ENCODE measurements around the gene DESI1.
A peak's percentile ranks its signal among the peaks of the same experiment; 100 is the strongest.
"Not testable (repeated sequence)": the region's sequence is repeated elsewhere in the genome, so short reads cannot be mapped to it uniquely, and the experiment has no call there.

DESI1 gene

GRCh38 chr22:41585898-41586297 is 34.9 kb downstream of the DESI1 start:
- no peak for DNase-seq (ENCODE audit: low read depth)

DNA sequence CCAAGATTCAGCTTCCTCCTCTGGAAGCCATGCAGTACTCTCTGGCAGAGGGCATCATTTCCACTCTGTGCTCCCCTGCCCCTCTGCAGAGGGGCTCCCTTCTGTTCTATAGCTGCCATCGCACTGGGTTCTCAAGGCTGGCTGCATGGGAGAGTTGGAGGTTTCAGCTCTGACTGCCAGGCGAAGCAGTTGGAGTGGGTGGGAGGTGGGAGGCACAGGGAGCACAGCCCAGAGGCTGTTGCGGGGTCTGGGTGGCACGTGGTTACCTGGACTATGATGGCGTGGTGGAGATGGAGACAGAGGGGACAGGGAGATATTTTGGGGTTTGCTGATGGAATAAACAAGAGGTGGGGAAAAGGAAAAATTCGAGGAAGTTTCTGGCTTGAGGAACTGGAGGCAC is 36.0 kb downstream of the DESI1 start:
- DNase-seq (ENCODE audit: low read depth) = no peak

DNA sequence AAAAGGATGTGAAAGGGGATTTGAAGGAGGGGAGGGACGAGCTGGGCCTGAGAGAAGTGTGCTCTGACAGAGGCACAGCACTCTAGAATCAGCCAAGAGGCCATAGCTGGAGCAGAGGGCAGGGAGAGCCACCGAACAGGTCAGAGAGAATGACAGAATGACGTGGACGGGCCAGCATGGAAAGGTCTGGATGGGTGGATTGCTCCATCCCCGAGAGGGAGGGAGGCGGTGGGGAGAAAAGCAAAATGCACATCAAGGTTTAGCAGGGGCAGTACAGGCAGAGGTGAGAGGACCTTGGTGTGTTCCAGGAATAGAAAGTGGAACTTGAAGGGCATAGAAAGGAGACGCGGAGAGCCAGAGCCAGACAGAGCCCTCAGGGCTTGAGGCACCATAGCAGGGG is 38.1 kb downstream of the DESI1 start:
- no peak for DNase-seq (ENCODE audit: low read depth)

- DNase-seq (ENCODE audit: low read depth) = no peak
Observed at GRCh38 chr22:41579997-41580355, 40.9 kb downstream of the DESI1 start.

DNA sequence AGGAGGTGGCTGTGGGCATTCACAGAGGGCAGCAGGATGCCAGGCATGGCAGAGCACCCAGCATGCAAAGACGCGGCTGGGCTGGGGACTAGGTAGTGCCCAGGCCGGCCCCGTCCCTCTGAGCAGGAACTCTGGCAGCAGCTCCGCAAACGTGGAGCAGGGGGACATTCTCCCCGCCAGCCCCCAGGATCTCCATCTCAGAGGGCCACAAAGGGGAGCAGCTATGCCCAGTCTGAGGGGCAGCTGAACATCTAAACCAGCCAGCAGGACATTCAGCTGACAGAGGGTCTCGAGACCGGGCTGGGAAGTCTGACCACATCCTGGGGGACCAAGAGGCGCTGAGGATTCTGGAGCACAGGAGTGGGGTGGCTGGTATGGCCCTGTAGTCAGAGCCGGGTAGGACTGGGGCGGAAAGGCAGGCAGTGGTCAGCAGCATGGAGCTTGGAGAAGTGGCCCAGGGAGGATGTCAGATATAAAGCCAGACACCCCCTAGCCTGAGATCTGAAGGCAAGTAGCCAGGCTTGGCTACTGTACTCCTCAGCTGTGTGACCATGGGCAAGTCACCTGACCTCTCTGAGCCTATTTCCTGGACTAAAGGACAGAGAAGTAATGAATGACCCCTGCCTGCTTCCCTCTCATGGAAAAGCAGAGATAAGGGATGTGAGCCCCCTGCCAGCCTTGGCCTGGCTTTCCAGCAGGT is 41.4 kb downstream of the DESI1 start:
- no peak for DNase-seq (ENCODE audit: low read depth)

DNA sequence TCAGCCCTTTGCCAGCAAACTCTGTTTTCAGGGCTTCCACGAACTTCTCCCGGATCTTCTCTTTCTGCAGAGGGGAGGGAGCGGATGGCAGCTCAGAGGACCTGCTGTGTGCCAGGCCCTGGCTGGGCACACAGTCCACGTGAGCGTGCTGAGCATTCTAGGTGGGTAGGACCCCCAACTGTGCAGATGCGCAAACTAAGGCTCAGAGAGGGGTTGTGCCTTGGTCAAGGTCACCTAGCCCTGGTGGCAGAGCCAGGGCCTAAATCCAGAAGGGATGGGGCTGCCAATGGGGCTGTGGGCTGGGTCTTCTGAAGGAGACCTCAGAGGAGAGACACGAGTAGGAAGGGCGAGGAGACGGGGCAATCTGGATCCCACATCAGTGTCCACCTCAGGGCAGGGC is 42.0 kb downstream of the DESI1 start:
- DNase-seq (ENCODE audit: low read depth) = no peak

DNA sequence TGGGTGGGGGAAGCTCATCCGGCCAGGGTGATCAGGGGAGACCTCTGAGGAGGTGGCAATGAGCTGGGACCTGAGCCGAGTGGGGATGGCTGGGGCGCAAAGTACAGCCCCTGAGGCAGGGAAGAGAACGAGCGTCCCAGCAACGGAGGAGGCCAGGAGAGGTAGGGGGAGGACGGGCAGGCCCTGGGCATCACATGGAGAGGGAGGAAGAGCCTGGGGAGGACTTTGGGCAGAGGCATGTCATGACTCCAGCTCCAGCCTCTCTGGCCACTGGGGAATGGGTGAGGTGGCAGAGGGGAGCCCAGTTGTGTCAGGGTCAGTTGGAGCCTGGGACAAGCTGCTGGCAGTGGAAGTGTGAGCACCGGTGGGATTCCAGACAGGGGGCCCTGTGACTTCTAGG is 42.7 kb downstream of the DESI1 start:
- no peak for DNase-seq (ENCODE audit: low read depth)

DNA sequence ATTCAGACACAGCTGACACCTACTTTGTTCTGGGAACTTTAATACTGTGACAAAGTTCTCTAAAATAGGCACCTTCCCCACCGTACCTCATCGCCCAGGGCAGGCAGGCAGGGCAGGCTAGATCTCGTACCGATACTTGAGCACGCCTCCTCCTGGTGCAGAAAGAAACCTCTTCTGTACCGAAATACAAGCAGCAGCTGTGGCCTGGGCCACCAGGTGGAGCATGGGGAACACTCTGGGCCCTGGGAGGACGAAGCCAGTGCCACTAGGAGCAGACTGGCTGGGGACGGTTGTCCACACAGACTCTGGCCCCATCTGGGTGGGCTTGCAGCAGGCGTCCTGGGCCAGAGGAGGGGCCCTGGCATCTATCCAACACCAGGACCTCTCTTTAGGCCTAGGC is 44.0 kb downstream of the DESI1 start:
- DNase-seq (ENCODE audit: low read depth) = peak; percentile 30

DNA sequence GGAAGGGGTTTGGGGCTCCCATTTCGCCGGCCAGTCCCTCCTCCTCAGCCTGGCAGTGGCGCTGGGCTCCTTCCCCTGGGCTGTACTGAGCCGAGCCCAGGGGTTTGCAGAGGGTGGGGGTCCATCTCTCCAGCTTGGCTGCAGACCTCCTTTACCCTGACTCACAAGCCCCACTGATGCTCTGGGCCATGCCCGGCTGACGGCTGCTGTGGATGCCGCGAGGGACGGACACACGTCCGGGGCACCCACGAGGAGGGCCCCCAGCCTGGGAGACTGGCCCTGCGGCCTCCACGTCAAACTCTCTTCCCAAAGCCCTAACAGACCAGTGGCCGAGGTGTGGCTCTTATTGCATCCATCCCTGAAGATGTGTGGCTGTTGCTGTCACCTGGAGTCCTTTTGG is 45.3 kb downstream of the DESI1 start:
- no peak for DNase-seq (ENCODE audit: low read depth)

DNA sequence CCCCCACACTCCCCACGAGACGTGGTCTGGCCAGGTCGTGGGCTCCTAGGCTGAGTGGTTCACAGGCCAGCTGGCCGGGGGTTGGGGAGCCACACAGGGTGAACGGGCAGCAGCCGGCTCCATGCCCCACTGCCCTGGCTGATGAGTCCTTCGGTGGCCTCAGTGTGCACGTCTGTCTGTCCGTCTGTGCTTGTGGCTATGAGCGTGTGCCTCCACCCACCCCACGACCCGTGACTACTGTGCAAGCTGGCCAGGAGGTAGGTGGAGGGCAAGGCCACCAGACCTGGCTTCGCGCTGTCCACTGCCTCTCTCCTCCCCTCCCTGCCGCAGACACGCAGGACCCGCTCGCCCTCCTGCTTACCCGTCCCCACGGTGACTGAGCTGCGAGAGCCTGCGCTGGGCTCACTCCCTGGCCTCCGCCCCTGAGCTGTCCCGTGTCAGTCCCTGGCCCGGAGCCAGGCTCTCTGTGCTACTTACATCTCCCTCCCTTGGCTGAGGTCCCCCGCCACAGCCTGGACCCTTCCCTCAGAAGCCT is 45.9 kb downstream of the DESI1 start:
- DNase-seq (ENCODE audit: low read depth) = no peak

DNA sequence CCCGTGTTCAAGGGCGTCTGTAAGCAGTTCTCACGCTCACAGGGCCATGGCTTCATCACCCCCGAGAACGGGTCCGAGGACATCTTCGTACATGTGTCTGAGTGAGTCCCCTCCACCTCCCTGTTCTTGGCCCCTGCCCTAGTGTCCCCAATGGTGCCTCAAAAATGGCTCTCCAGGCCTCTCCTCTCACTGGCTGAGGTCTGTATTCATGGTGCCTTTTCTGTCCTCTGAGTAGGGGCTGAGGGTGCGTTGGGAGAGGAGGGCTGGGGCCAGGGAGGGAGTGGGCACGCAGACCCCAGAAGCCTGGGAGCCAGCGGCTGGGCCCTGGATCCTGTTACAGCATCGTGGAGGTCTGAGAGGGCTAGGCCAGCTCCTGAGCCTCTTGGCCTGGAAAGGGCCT is 47.2 kb downstream of the DESI1 start:
- DNase-seq (ENCODE audit: low read depth) = no peak

DNA sequence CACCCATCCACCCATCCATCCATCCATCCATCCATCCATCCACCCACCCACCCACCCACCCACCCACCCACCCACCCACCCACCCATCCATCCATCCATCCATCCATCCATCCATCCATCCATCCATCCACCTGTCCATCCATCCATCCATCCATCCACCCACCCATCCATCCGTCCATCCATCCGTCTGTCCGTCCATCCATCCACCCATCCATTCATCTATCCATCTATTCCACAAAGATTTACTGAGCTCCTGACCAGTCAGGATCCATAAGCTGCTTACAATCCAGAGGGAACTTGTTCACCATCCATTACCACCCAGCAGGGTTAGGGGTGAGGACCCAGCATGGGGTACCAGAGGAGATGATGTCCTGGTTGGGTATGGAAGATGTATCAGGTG is 48.5 kb downstream of the DESI1 start:
- DNase-seq (ENCODE audit: low read depth) = not testable (repeated sequence)

GRCh38 chr22:41571786-41572185 is 49.1 kb downstream of the DESI1 start:
- DNase-seq (ENCODE audit: low read depth) = no peak

DNA sequence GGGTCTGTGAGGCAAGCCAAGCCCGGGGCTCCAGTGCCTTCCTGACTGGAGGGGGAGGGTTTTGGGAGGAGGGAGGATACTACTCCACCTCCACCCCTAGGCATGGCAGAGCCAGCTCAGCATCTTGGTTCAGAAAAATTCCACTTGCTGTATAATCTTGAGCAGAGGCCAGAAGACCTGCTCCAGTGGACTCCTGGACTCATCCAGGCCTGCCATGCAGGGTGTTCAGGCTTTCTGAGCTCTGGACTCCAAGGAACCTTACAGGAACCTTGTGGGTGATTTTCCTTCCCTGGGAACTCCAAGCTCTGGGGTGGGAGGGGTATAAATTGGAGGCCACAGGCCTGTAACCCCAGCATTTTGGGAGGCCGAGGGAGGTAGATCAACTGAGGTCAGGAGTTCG is 50.6 kb downstream of the DESI1 start:
- no peak for DNase-seq (ENCODE audit: low read depth)

DNA sequence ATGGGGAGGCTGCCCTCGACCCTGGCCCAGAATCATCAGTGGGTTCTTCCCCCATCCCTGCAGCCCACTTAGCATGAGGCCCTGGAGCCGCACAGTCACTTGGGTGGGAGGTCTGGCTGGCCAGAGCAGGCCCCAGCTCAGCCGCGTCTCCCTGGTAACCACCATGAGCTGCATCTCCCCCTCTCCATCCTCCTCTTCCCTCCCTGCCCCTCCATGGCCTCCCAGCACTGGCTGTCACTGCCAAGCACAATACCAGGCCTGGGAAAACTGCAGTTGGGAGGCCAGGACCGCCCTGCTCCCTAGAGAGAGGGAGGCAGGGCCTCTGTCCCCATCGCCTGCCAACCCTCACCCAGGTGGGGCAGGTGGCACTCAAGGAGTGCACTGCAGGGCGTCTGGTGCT is 52.0 kb downstream of the DESI1 start:
- DNase-seq (ENCODE audit: low read depth) = no peak

- DNase-seq (ENCODE audit: low read depth) = no peak
Observed at GRCh38 chr22:41567512-41567768, 53.4 kb downstream of the DESI1 start.

GRCh38 chr22:41565403-41566054 is 55.3 kb downstream of the DESI1 start:
- DNase-seq (ENCODE audit: low read depth) = peak; percentile 60

DNA sequence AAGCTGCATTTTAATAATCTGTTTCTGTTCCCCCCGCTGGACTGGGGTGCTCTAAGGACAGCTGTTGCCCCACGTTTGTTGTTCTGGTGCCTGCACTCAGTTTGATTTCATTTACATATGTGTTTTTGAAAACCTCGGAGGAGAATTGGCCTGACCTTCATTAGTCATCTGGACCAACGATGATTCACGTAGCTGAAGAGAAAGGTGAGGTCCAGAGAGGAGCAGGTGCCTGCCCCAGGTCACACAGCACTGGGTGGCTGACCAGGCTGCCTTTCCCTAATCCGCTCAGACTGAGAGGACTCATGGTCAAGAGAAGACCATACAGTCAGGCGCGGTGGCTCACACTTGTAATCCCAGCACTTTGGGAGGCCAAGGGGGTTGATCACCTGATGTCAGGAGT is 56.3 kb downstream of the DESI1 start:
- no peak for DNase-seq (ENCODE audit: low read depth)

DNA sequence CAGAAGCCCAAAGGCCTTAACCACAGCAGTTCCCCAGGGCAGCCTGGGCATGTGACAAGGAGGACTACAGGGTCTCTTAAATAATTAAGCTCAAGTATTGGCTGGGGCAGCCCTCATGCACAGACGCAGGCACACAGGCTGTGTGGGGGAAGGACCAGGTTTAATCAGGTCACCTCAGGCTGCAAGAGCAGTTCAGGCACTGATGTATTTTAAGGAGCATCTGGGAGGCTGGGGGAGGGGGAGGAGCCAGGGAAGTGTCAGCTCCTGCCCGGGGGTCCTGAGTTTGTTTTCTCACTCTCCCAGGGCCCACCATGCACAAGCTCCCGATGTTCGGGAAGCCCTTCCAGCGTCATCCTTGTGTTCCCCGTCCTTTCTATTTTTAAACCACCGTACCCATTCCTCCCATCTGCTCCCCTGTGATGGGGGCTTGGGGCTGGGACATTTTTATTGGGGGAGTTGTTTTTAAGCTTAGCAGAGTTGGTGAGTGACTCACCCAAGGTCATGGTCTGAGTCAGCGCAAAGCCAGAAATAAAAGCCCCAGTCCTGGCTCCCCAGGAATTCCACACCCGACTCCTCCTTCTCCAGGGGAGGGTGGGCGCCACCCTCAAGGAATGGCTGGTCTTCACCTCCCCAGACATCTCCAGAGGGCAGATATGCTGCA is 57.7 kb downstream of the DESI1 start:
- DNase-seq (ENCODE audit: low read depth) = no peak

DNA sequence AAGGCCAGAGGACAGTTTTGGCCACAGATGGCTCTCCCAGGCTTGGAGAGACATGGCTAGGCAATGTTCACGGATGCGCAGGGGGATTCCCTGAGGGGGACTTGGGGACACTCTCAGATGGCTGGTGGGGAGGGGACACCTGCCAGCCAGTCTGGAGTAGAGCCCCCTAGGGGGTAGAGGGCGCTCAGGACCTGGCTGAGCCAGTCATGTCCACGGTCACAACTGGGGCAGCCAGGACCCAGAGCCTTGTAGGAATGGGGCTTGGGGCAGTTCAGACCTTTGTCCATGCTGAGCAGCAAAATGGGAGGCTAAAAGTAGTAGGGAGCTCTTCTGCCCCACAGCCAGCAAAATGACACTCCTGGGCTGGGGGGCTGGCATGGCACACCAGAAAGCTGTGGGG is 58.4 kb downstream of the DESI1 start:
- no peak for DNase-seq (ENCODE audit: low read depth)

GRCh38 chr22:41561788-41562187 is 59.1 kb downstream of the DESI1 start:
- DNase-seq (ENCODE audit: low read depth) = no peak

GRCh38 chr22:41561335-41561734 is 59.5 kb downstream of the DESI1 start:
- no peak for DNase-seq (ENCODE audit: low read depth)

- DNase-seq (ENCODE audit: low read depth) = no peak
Observed at GRCh38 chr22:41560095-41560471, 60.8 kb downstream of the DESI1 start.

DNA sequence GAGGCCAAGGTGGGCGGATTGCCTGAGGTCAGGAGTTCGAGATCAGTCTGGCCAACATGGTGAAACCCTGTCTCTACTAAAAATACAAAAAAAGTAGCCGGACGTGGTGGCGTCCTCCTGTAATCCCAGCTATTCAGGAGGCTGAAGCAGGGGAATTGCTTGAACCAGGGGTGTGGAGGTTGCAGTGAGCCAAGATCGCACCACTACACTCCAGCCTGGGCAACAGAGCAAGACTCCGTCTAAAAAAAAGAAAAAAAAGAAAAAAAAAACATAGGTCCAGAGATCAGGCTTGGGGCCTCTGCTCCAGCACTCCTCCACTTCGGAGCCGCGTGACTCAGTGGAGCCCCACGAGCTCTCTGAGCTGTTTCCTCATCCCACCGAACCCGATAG is 62.6 kb downstream of the DESI1 start:
- not testable (repeated sequence) for DNase-seq (ENCODE audit: low read depth)

All from fibroblast of gingiva (primary cell).